HepG2 (cell line): ENCODE measurements around the gene GNG13. TPM values are rescaled to one million over a fixed set of nuclear protein-coding genes. Genes with fewer than 3 reads are reported as not detected.

Source experiments
- ATAC-seq: fragments of 200-7000 bp; cut with Tn5 transposase; 3 replicates; pipeline ENCODE4 v1.9.1; 2020; ENCODE audit warnings: mild to moderate bottlenecking, moderate library complexity
- BruUV-seq: library from RNA; stranded (reverse); fragments of 400-500 nt; replicated peaks from 2 replicates; lab custom pipeline; 2021; lab: Mats Ljungman, UMichigan
- CTCF ChIA-PET: fragments of 300-600 bp; formaldehyde crosslinking; extraction: SDS; loops from one replicate; lab custom pipeline; 2021; ENCODE audit warnings: low total read pairs, inconsistent platforms, low intra/inter-chr PET ratio; lab: Yijun Ruan, JAX
- POLR2A ChIA-PET: fragments of 350-600 bp; sonication (Branson Sonifier 250); formaldehyde crosslinking; loops from one replicate; lab custom pipeline; 2020; ENCODE audit warnings: antibody characterized with exemption, inconsistent platforms; lab: Yijun Ruan, JAX
- DNase-seq: peaks from one replicate; pipeline ENCODE4 v3.0.0-alpha.2; 2015; ENCODE audit warnings: low spot score
- FAIRE-seq: peaks from 3 replicates; lab custom pipeline; 2011; peaks lifted over from hg19 to GRCh38; lab: Jason Lieb, UNC
- H2AFZ ChIP-seq: one replicate; pipeline ENCODE4 v1.6.1; 2011; ENCODE audit warnings: low read length, inconsistent platforms
- H3K27ac ChIP-seq: fragments of 300-600 bp; 3 replicates; pipeline ENCODE4 v1.8.0; 2011; ENCODE audit warnings: mixed run types, mild to moderate bottlenecking, mixed read lengths, low read length, inconsistent platforms; ENCODE audit not compliant: insufficient read depth; ENCODE audit errors: extremely low read length
- H3K27me3 ChIP-seq, 2 experiments: fragments of 200-600 bp in 1 of 2; 2 replicates in 1 of 2; 3 replicates in 1 of 2; pipeline versions ENCODE4 v1.6.0 to v1.8.0; 2011; ENCODE audit warnings: low read length in 2 of 2, mild to moderate bottlenecking in 2 of 2, moderate library complexity in 2 of 2, inconsistent platforms in 1 of 2; ENCODE audit not compliant: insufficient read depth in 2 of 2, control insufficient read depth in 1 of 2
- H3K36me3 ChIP-seq, 2 experiments: fragments of 200-600 bp in 1 of 2; replicated peaks in 1 of 2; 2 replicates in 1 of 2; 3 replicates in 1 of 2; pipeline versions ENCODE4 v1.5.1 to v1.8.0; 2011; ENCODE audit warnings: low read length in 2 of 2, inconsistent platforms in 1 of 2; ENCODE audit not compliant: insufficient read depth in 2 of 2, control insufficient read depth in 1 of 2
- H3K4me1 ChIP-seq: 2 replicates; pipeline ENCODE4 v1.5.1; 2012; ENCODE audit warnings: low read length, inconsistent platforms; ENCODE audit not compliant: insufficient read depth
- H3K4me2 ChIP-seq: 2 replicates; pipeline ENCODE4 v1.6.0; 2011; ENCODE audit warnings: low read depth, low read length, inconsistent platforms
- H3K4me3 ChIP-seq, 3 experiments: fragments of 200-600 bp in 1 of 3; sonication (generic), shearing (Covaris generic) in 1 of 3; replicated peaks in 1 of 3; 2 replicates each; pipeline ENCODE4 v1.5.1; 2011 to 2016; ENCODE audit warnings: low read length in 3 of 3, inconsistent platforms in 2 of 3, low read depth in 2 of 3, mild to moderate bottlenecking in 2 of 3, control low read depth in 1 of 3, mixed read lengths in 1 of 3; ENCODE audit not compliant: insufficient read depth in 1 of 3
- H3K79me2 ChIP-seq: one replicate; pipeline ENCODE4 v1.6.1; 2011; ENCODE audit warnings: low read length, inconsistent platforms; ENCODE audit not compliant: insufficient read depth
- H3K9ac ChIP-seq: 2 replicates; pipeline ENCODE4 v1.6.0; 2011; ENCODE audit warnings: mild to moderate bottlenecking, low read depth, low read length, inconsistent platforms; ENCODE audit not compliant: insufficient read depth
- H3K9me3 ChIP-seq: 2 replicates; pipeline ENCODE4 v1.5.1; 2012; ENCODE audit warnings: mild to moderate bottlenecking, low read length
- H4K20me1 ChIP-seq: 2 replicates; pipeline ENCODE4 v1.6.0; 2011; ENCODE audit warnings: inconsistent platforms, mild to moderate bottlenecking, low read length, moderate library complexity; ENCODE audit not compliant: insufficient read depth
- HMGXB3 ChIP-seq: sonication (generic); formaldehyde crosslinking; IDR thresholded peaks from 2 replicates; pipeline ENCODE4 v1.4.0; 2020; ENCODE audit warnings: missing genetic modification reagents, borderline replicate concordance
- NFKB2 ChIP-seq: sonication (generic); formaldehyde crosslinking; IDR thresholded peaks from 2 replicates; pipeline ENCODE4 v1.4.0; 2020; ENCODE audit warnings: missing genetic modification reagents, borderline replicate concordance
- RERE ChIP-seq: IDR thresholded peaks from 2 replicates; pipeline ENCODE4 v1.6.1; 2016; ENCODE audit warnings: low read depth, missing genetic modification reagents, missing compliant biosample characterization
- TOE1 ChIP-seq: sonication (generic); formaldehyde crosslinking; IDR thresholded peaks from 2 replicates; pipeline ENCODE4 v1.4.0; 2020; ENCODE audit warnings: mild to moderate bottlenecking, missing genetic modification reagents
- ZBTB10 ChIP-seq: sonication (generic); formaldehyde crosslinking; IDR thresholded peaks from 2 replicates; pipeline ENCODE4 v1.4.0; 2020; ENCODE audit warnings: missing genetic modification reagents, borderline replicate concordance
- ZC3H4 ChIP-seq: sonication (generic); formaldehyde crosslinking; IDR thresholded peaks from 2 replicates; pipeline ENCODE4 v1.4.0; 2020; ENCODE audit warnings: missing genetic modification reagents, borderline replicate concordance
- ZNF20 ChIP-seq: sonication (generic); formaldehyde crosslinking; IDR thresholded peaks from 2 replicates; pipeline ENCODE4 v1.4.0; 2020; ENCODE audit warnings: mild to moderate bottlenecking, moderate library complexity, missing genetic modification reagents
- ZNF414 ChIP-seq: sonication (generic); formaldehyde crosslinking; IDR thresholded peaks from 2 replicates; pipeline ENCODE4 v1.5.0; 2020; ENCODE audit warnings: missing genetic modification reagents
- ZNF552 ChIP-seq: sonication (generic); formaldehyde crosslinking; IDR thresholded peaks from 2 replicates; pipeline ENCODE4 v1.9.0; 2022; ENCODE audit warnings: missing genetic modification reagents, mild to moderate bottlenecking, borderline replicate concordance
- ZNF619 ChIP-seq: sonication (generic); formaldehyde crosslinking; IDR thresholded peaks from 2 replicates; pipeline ENCODE4 v1.4.0; 2020; ENCODE audit warnings: mild to moderate bottlenecking, missing genetic modification reagents
- ZNF720 ChIP-seq: sonication (generic); formaldehyde crosslinking; IDR thresholded peaks from 2 replicates; pipeline ENCODE4 v1.4.0; 2020; ENCODE audit warnings: missing genetic modification reagents
- WGBS: methylation state at CpG from one replicate; pipeline ENCODE4 v1.1.6; 2017; ENCODE audit warnings: low lambda C conversion rate; 5-methylcytosine and 5-hydroxymethylcytosine counted together
- in situ Hi-C: cut with HindIII; loops from 2 replicates; pipeline ENCODE4 v1.10.0; 2017; ENCODE audit warnings: low pct_unique_long_range_greater_than_20kb; ENCODE audit not compliant: extremely low pct_ligation_motif_present
- intact Hi-C: fragments of 100-400 bp; cut with micrococcal nuclease; formaldehyde crosslinking; loops from one replicate; pipeline ENCODE4 v1.10.0; 2022; ENCODE audit not compliant: unreplicated experiment
- polyA plus RNA-seq, 8 experiments: library from polyadenylated mRNA; depleted of rRNA in 3 of 8; stranded (reverse) in 7 of 8; unstranded in 1 of 8; fragments of >200 nt; fragmentation: Illumina TruSeq in 4 of 8; extraction: Trizol in 4 of 8; gene quantifications; 2 replicates each; pipeline versions ENCODE4 v1.2.1 to v1.2.3, GENCODE V29; 2011 to 2016; ENCODE audit warnings: low read depth in 4 of 8, missing spikeins in 1 of 8, mixed read lengths in 1 of 8; ENCODE audit not compliant: insufficient read depth in 1 of 8
- total RNA-seq, 5 experiments: library from RNA; depleted of rRNA; stranded (reverse); fragments of >200 nt; fragmentation: Illumina TruSeq; extraction: Trizol; gene quantifications; 2 replicates each; pipeline ENCODE4 v1.2.3, GENCODE V29; 2016; ENCODE audit warnings: low read depth in 1 of 5

The GNG13 gene
- total and polyA plus RNA-seq, 2 of the 13 experiments (the other 11 are each of a cell fraction or from before 2014, with no cell fraction given): not detected

GRCh38 chr16:835373-835772, 34.8 kb upstream of the GNG13 start:
- intact Hi-C loops: no loop called here
- H3K27ac ChIP-seq: no peak overlapping the region
- H3K9me3 ChIP-seq: peaks cover 16% of the 10 kb centered on the region
- H3K79me2 ChIP-seq: no peaks in the 10 kb centered on the region
- H3K4me3 ChIP-seq: no peak overlapping the region
- in situ Hi-C loops: loop anchor here (10.0 kb wide), 1 partner anchor 59 kb away; no protein-coding TSS in a partner anchor
- H4K20me1 ChIP-seq: no peaks in the 10 kb centered on the region
- no peak overlapping the region for H3K4me2 ChIP-seq
- H2AFZ ChIP-seq: no peak overlapping the region
- 40% methylated on average over 4 of the region's 10 CpGs for WGBS
- CTCF ChIA-PET: no interaction called here
- no peaks in the 10 kb centered on the region for H3K36me3 ChIP-seq
- no peaks in the 10 kb centered on the region for H3K4me1 ChIP-seq
- H3K27me3 ChIP-seq: peaks cover 12 to 61% of the 10 kb centered on the region in 2 experiments; a peak in 4 of 5 replicates
- POLR2A ChIA-PET: no interaction called here
- FAIRE-seq (no peak), DNase-seq (no peak), ATAC-seq (no peak)
- no peak overlapping the region for H3K9ac ChIP-seq
- BruUV-seq: no TSS peak
- no peak for TF ChIP-seq ZNF414
- no peak for TF ChIP-seq ZNF20 (CRISPR knock-in tag)
- TF ChIP-seq NFKB2 (CRISPR knock-in tag): no peak
- no peak for TF ChIP-seq ZNF720 (CRISPR knock-in tag)
- TF ChIP-seq ZNF552 (CRISPR knock-in tag): no peak
- TF ChIP-seq RERE: no peak
- no peak for TF ChIP-seq ZBTB10 (CRISPR knock-in tag)
- TF ChIP-seq HMGXB3 (CRISPR knock-in tag): no peak
- no peak for TF ChIP-seq TOE1
- TF ChIP-seq ZNF619 (CRISPR knock-in tag): no peak
- no peak for TF ChIP-seq ZC3H4
